OCI-LY1 (cell line): ENCODE results near the gene HMCES.

ENCODE experiments used
- H2AFZ ChIP-seq: fragments of 200-600 bp; sonication (generic), shearing (Covaris generic); 2 replicates; pipeline ENCODE4 v1.6.0; 2014; ENCODE audit warnings: antibody characterized with exemption, mild to moderate bottlenecking, low read length
- H3F3A ChIP-seq: fragments of 200-600 bp; sonication (generic), shearing (Covaris generic); 2 replicates; pipeline ENCODE4 v1.6.0; 2014; ENCODE audit warnings: mild to moderate bottlenecking, antibody characterized with exemption, low read length, moderate library complexity; ENCODE audit not compliant: insufficient read depth
- H3K27ac ChIP-seq: fragments of 200-600 bp; sonication (generic); 2 replicates; pipeline ENCODE4 v1.5.1; 2014; ENCODE audit warnings: low read length, mixed run types, mild to moderate bottlenecking, low read depth; ENCODE audit not compliant: poor library complexity, severe bottlenecking
- H3K27me3 ChIP-seq: fragments of 200-600 bp; sonication (generic); 2 replicates; pipeline ENCODE4 v1.6.0; 2014; ENCODE audit warnings: antibody characterized with exemption, mild to moderate bottlenecking, low read length, moderate library complexity; ENCODE audit not compliant: insufficient read depth
- H3K36me3 ChIP-seq: fragments of 200-600 bp; sonication (generic); 2 replicates; pipeline ENCODE4 v1.6.1; 2014; ENCODE audit warnings: mild to moderate bottlenecking, antibody characterized with exemption, low read length, moderate library complexity, mixed read lengths; ENCODE audit not compliant: insufficient read depth
- H3K4me1 ChIP-seq: fragments of 200-600 bp; sonication (generic); 2 replicates; pipeline ENCODE4 v1.5.1; 2014; ENCODE audit warnings: mild to moderate bottlenecking, low read length, moderate library complexity; ENCODE audit not compliant: insufficient read depth, severe bottlenecking
- H3K4me2 ChIP-seq: fragments of 200-600 bp; sonication (generic), shearing (Covaris generic); 2 replicates; pipeline ENCODE4 v1.6.1; 2014; ENCODE audit warnings: low read length
- H3K4me3 ChIP-seq: fragments of 200-600 bp; sonication (generic); 2 replicates; pipeline ENCODE4 v1.5.1; 2014; ENCODE audit warnings: low read length, low read depth, mild to moderate bottlenecking, mixed read lengths; ENCODE audit not compliant: poor library complexity, severe bottlenecking
- H3K79me2 ChIP-seq: fragments of 200-600 bp; shearing (Covaris generic); 2 replicates; pipeline ENCODE4 v1.6.1; 2016; ENCODE audit warnings: mixed run types, low read length, mixed read lengths; ENCODE audit not compliant: insufficient read depth
- H3K9ac ChIP-seq: fragments of 200-600 bp; sonication (generic), shearing (Covaris generic); 2 replicates; pipeline ENCODE4 v1.6.1; 2014; ENCODE audit warnings: mild to moderate bottlenecking, low read length, mixed read lengths
- H3K9me2 ChIP-seq: fragments of 200-600 bp; sonication (generic), shearing (Covaris generic); 2 replicates; pipeline ENCODE4 v1.6.1; 2014; ENCODE audit warnings: low read depth, mild to moderate bottlenecking, low read length, mixed read lengths
- H3K9me3 ChIP-seq: fragments of 200-600 bp; shearing (Covaris generic); 2 replicates; pipeline ENCODE4 v1.6.1; 2014; ENCODE audit warnings: low read length, mixed read lengths
- H4K20me1 ChIP-seq: fragments of 200-600 bp; sonication (generic), shearing (Covaris generic); 2 replicates; pipeline ENCODE4 v1.6.0; 2016; ENCODE audit warnings: mild to moderate bottlenecking, low read length; ENCODE audit not compliant: insufficient read depth
- EZH2 ChIP-seq: fragments of 200-600 bp; sonication (generic), shearing (Covaris generic); IDR thresholded peaks from 2 replicates; pipeline ENCODE4 v1.8.0; 2017; ENCODE audit warnings: borderline replicate concordance, mixed run types, mild to moderate bottlenecking, antibody characterized with exemption, low read length, moderate library complexity, mixed read lengths
- TF ChIP-seq, protein P1 (sequence below): fragments of 200-600 bp; sonication (generic), shearing (Covaris generic); IDR thresholded peaks from 2 replicates; pipeline ENCODE4 v1.5.1; 2017; ENCODE audit warnings: mild to moderate bottlenecking, antibody characterized with exemption, low read length, moderate library complexity, mixed read lengths

Gene HMCES

DNA sequence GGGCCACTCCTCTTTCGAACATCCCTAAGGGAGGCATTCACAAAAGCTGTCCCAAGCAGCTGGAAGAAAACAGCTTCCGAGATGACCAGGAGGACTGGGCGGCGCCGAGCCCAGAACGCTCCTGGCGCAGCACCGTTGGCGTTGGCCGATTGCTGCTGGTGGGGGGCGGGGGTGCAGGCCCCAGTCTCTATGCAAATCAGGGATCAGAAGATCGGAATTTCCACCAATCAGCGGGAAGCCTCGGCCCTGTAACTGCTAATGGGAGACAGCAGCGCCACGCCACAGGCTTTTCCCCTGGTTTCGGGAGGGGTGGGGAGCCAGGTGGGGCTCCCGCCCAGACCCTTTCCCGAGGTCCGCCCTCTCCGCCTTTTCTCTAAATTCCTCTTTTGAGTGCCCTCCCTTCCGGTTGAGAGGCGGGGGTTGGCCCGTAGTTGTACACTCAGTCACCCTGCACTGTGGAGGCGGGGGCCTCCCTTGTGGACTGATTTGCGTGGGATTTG, 27.0 kb downstream of the HMCES start:
- Histone ChIP-seq H3K4me1 (peaks cover 7% of the 10 kb centered on the region), H2AFZ (no peak overlapping the region), H3K4me3 (no peak overlapping the region), H3K36me3 (peaks cover 61% of the 10 kb centered on the region), H3F3A (no peaks in the 10 kb centered on the region; the same call in 1 of the 2 replicates), H3K9ac (no peak overlapping the region), H3K9me3 (no peaks in the 10 kb centered on the region), H3K4me2 (no peak overlapping the region), H3K79me2 (no peaks in the 10 kb centered on the region), H3K27ac (peak overlapping the region; percentile 48), H3K27me3 (no peaks in the 10 kb centered on the region), H3K9me2 (no peaks in the 10 kb centered on the region), H4K20me1 (no peaks in the 10 kb centered on the region)
- no peak for TF ChIP-seq EZH2
- TF ChIP-seq, protein P1, sequence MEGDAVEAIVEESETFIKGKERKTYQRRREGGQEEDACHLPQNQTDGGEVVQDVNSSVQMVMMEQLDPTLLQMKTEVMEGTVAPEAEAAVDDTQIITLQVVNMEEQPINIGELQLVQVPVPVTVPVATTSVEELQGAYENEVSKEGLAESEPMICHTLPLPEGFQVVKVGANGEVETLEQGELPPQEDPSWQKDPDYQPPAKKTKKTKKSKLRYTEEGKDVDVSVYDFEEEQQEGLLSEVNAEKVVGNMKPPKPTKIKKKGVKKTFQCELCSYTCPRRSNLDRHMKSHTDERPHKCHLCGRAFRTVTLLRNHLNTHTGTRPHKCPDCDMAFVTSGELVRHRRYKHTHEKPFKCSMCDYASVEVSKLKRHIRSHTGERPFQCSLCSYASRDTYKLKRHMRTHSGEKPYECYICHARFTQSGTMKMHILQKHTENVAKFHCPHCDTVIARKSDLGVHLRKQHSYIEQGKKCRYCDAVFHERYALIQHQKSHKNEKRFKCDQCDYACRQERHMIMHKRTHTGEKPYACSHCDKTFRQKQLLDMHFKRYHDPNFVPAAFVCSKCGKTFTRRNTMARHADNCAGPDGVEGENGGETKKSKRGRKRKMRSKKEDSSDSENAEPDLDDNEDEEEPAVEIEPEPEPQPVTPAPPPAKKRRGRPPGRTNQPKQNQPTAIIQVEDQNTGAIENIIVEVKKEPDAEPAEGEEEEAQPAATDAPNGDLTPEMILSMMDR, result no peak

DNA sequence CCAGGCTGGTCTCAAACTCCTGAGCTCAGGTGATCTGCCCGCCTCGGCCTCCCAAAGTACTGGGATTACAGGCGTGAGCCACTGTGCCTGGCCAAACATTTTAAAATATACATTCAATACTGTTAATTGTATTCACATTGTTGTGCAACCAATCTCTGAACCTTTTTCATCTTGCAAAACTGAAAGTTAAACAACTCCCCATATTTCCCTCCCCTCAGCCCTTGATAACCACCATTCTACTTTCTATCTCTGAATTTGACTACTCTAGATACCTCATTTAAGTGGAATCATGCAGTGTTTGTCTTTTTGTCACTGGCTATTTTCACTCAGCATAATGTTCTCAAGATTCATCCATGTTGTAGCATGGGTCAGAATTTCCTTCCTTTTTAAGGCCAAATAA, 30.0 kb downstream of the HMCES start:
- TF ChIP-seq, protein P1, result no peak
- TF ChIP-seq EZH2, result no peak
- no peak overlapping the region for H3K4me3 ChIP-seq
- no peak overlapping the region for H3K4me2 ChIP-seq
- H3K9me3 ChIP-seq, result no peaks in the 10 kb centered on the region
- H4K20me1 ChIP-seq, result no peaks in the 10 kb centered on the region
- peaks cover 36% of the 10 kb centered on the region for H3K36me3 ChIP-seq
- peaks cover 7% of the 10 kb centered on the region for H3K4me1 ChIP-seq
- H3K27ac ChIP-seq, result no peak overlapping the region
- H2AFZ ChIP-seq, result no peak overlapping the region
- H3K79me2 ChIP-seq, result no peaks in the 10 kb centered on the region
- no peaks in the 10 kb centered on the region for H3K9me2 ChIP-seq
- no peaks in the 10 kb centered on the region for H3K27me3 ChIP-seq
- H3F3A ChIP-seq, result 0 out of 2 replicates have a peak, but pooled peaks cover 7% of the 10 kb centered on the region
- H3K9ac ChIP-seq, result no peak overlapping the region

DNA sequence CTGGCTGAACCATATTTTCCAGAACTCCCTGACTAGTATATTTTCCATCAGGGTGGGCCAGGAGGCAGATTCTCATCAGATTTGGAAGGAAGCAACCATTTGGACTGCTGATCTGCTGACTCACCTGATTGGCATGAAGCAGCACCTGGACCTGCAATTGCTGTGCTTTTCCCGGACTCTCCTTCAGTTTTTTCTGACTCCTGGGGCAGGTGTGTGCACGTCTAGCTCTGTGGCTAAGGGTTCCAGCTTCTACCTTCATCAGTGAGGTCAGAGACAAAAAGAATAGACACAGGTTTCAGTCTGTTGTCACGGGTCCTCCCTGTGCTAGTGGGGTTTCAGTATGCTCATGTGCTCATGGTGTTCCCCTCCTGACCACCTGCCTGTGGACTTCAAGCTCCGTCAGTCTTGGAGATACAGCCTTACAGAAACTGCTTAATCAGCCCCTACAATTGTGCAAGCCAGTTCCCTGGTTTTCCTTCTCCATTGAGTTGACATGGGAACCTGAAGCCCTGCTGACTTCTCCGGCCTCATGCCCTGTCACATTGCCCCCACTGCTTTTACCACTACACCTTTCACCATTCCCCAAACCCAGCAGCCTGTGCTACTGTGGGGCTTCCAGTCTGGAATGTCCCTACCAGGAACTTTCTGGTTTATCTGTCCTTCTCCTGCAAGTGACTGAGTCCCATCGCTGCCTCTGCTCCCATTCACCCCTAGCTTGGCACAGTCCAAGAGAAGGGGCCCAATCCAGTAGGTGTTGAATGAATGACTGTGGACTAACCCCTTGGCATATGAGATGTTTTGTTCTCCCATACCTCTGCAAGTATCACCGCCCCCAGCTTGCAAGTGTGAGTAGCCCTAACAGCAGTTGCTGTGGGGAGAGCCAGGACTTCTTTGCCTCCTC, 31.7 kb downstream of the HMCES start:
- H3K4me1 ChIP-seq, result peaks cover 17% of the 10 kb centered on the region
- no peak overlapping the region for H3K9ac ChIP-seq
- H3K9me2 ChIP-seq, result no peaks in the 10 kb centered on the region
- no peaks in the 10 kb centered on the region for H3K79me2 ChIP-seq
- H3K36me3 ChIP-seq, result peaks cover 22% of the 10 kb centered on the region
- H4K20me1 ChIP-seq, result no peaks in the 10 kb centered on the region
- 0 out of 2 replicates have a peak, but pooled peaks cover 7% of the 10 kb centered on the region for H3F3A ChIP-seq
- H3K4me2 ChIP-seq, result no peak overlapping the region
- no peak overlapping the region for H2AFZ ChIP-seq
- peak overlapping the region; percentile 54 for H3K27ac ChIP-seq
- no peak overlapping the region for H3K4me3 ChIP-seq
- TF ChIP-seq, protein P1, result no peak
- no peak for TF ChIP-seq EZH2
- H3K9me3 ChIP-seq, result no peaks in the 10 kb centered on the region
- no peaks in the 10 kb centered on the region for H3K27me3 ChIP-seq
